K562 (cell line): ENCODE measurements around the gene ARHGAP23. TPM values are rescaled to one million over a fixed set of nuclear protein-coding genes. Genes with fewer than 3 reads are reported as not detected.

ENCODE experiments used
- ATAC-seq: fragments of 200-7000 bp; cut with Tn5 transposase; 3 replicates; pipeline ENCODE4 v1.9.1; 2020; ENCODE audit warnings: moderate library complexity
- BruUV-seq: library from RNA; stranded (reverse); fragments of 400-500 nt; replicated peaks from 2 replicates; lab custom pipeline; 2021; lab: Mats Ljungman, UMichigan
- CTCF ChIA-PET: fragments of 300-600 bp; formaldehyde crosslinking; extraction: SDS; loops from one replicate; lab custom pipeline; 2021; ENCODE audit warnings: low intra/inter-chr PET ratio; lab: Yijun Ruan, JAX
- POLR2A ChIA-PET: fragments of 300-600, 350-650 bp; sonication (Branson Sonifier 250); formaldehyde crosslinking; extraction: SDS; loops from one replicate; lab custom pipeline; 2021; ENCODE audit warnings: antibody characterized with exemption, inconsistent platforms; lab: Yijun Ruan, JAX
- DNase-seq, 4 experiments: peaks; one replicate each; pipeline versions ENCODE4 v3.0.0 to v3.0.0-alpha.2; 2011 to 2018; ENCODE audit warnings: low spot score in 3 of 4, mixed read lengths in 3 of 4; ENCODE audit errors: extremely low read depth in 1 of 4
- FAIRE-seq: peaks from 2 replicates; lab custom pipeline; 2011; peaks lifted over from hg19 to GRCh38; lab: Jason Lieb, UNC
- H2AFZ ChIP-seq: 2 replicates; pipeline ENCODE4 v1.6.0; 2011; ENCODE audit warnings: low read depth, low read length, control low read depth, inconsistent platforms
- H3K27ac ChIP-seq: fragments of 200-600 bp; 3 replicates; pipeline ENCODE4 v1.8.0; 2011; ENCODE audit warnings: low read depth, mild to moderate bottlenecking, control low read depth, inconsistent platforms, low read length, moderate library complexity, mixed read lengths; ENCODE audit errors: extremely low read depth
- H3K27me3 ChIP-seq, 2 experiments: fragments of 300-600 bp in 1 of 2; 2 replicates in 1 of 2; 3 replicates in 1 of 2; pipeline versions ENCODE4 v1.6.0 to v1.8.0; 2011; ENCODE audit warnings: inconsistent platforms in 2 of 2, low read length in 2 of 2, mild to moderate bottlenecking in 1 of 2, mixed read lengths in 1 of 2, moderate library complexity in 1 of 2; ENCODE audit not compliant: control insufficient read depth in 2 of 2, insufficient read depth in 2 of 2
- H3K36me3 ChIP-seq: fragments of 300-600 bp; 3 replicates; pipeline ENCODE4 v1.8.0; 2011; ENCODE audit warnings: mild to moderate bottlenecking, low read length, inconsistent platforms; ENCODE audit not compliant: control insufficient read depth, insufficient read depth
- H3K4me1 ChIP-seq, 2 experiments: fragments of 200-600 bp in 1 of 2; replicated peaks in 1 of 2; 2 replicates in 1 of 2; 3 replicates in 1 of 2; pipeline versions ENCODE4 v1.5.1 to v1.8.0; 2011; ENCODE audit warnings: inconsistent platforms in 2 of 2, low read length in 2 of 2, mild to moderate bottlenecking in 1 of 2, mixed read lengths in 1 of 2, moderate library complexity in 1 of 2; ENCODE audit not compliant: control insufficient read depth in 2 of 2, insufficient read depth in 2 of 2
- H3K4me2 ChIP-seq: 2 replicates; pipeline ENCODE4 v1.6.1; 2011; ENCODE audit warnings: low read length, control low read depth, inconsistent platforms, mixed read lengths; ENCODE audit not compliant: insufficient read depth
- H3K4me3 ChIP-seq: fragments of 200-600 bp; sonication (generic), shearing (Covaris generic); 2 replicates; pipeline ENCODE4 v1.5.1; 2016; ENCODE audit warnings: control low read depth, inconsistent platforms
- H3K79me2 ChIP-seq: fragments of 200-600 bp; 3 replicates; pipeline ENCODE4 v1.8.0; 2011; ENCODE audit warnings: low read length, inconsistent platforms; ENCODE audit not compliant: control insufficient read depth, insufficient read depth
- H3K9ac ChIP-seq, 2 experiments: 2 replicates each; pipeline versions ENCODE4 v1.6.0 to v1.6.1; 2011; ENCODE audit warnings: low read depth in 2 of 2, low read length in 2 of 2, control low read depth in 1 of 2, inconsistent platforms in 1 of 2, mild to moderate bottlenecking in 1 of 2, mixed read lengths in 1 of 2; ENCODE audit not compliant: insufficient read depth in 1 of 2
- H3K9me1 ChIP-seq: one replicate; pipeline ENCODE4 v1.6.0; 2011; ENCODE audit warnings: inconsistent platforms, mild to moderate bottlenecking, low read length, moderate library complexity; ENCODE audit not compliant: control insufficient read depth, insufficient read depth
- H3K9me3 ChIP-seq: replicated peaks from 2 replicates; pipeline ENCODE4 v1.5.1; 2011; ENCODE audit warnings: low read depth, low read length, inconsistent platforms; ENCODE audit not compliant: control insufficient read depth, insufficient read depth
- H4K20me1 ChIP-seq: replicated peaks from 2 replicates; pipeline ENCODE4 v1.6.1; 2011; ENCODE audit warnings: low read length, inconsistent platforms, mixed read lengths; ENCODE audit not compliant: control insufficient read depth, insufficient read depth
- ATF7 ChIP-seq: fragments of 450-650 bp; IDR thresholded peaks from 2 replicates; pipeline ENCODE4 v1.7.1; 2014; ENCODE audit warnings: mild to moderate bottlenecking, moderate library complexity
- CC2D1A ChIP-seq: fragments of 450-650 bp; IDR thresholded peaks from 2 replicates; pipeline ENCODE4 v1.6.1; 2017; ENCODE audit warnings: mild to moderate bottlenecking
- CEBPB ChIP-seq: fragments of 450-650 bp; IDR thresholded peaks from 2 replicates; pipeline ENCODE4 v1.6.1; 2016; ENCODE audit warnings: missing genetic modification characterization, missing compliant biosample characterization
- IRF1 ChIP-seq: sonication (generic); formaldehyde crosslinking; IDR thresholded peaks from 2 replicates; pipeline ENCODE4 v1.8.0; 2022; ENCODE audit warnings: missing genetic modification reagents, mild to moderate bottlenecking, borderline replicate concordance
- SMAD1 ChIP-seq: fragments of 150-350 bp; IDR thresholded peaks from 2 replicates; pipeline ENCODE4 v1.6.1; 2014; ENCODE audit warnings: low read length, low read depth; ENCODE audit not compliant: partially characterized antibody
- SP2 ChIP-seq: IDR thresholded peaks from 2 replicates; pipeline ENCODE4 v1.6.1; 2011; ENCODE audit warnings: mild to moderate bottlenecking, low read depth, low read length, moderate library complexity; ENCODE audit not compliant: poor library complexity, severe bottlenecking; ENCODE audit errors: extremely low read depth
- SRSF3 ChIP-seq: fragments of 200-400 bp; formaldehyde crosslinking; IDR thresholded peaks from 2 replicates; pipeline ENCODE4 v1.6.1; 2016; ENCODE audit warnings: mild to moderate bottlenecking, low read length, moderate library complexity; ENCODE audit not compliant: insufficient read depth
- TFE3 ChIP-seq: fragments of 450-650 bp; formaldehyde crosslinking; IDR thresholded peaks from 2 replicates; pipeline ENCODE4 v1.4.0; 2020; ENCODE audit warnings: mild to moderate bottlenecking, mixed read lengths
- TGIF2 ChIP-seq: sonication (generic); formaldehyde crosslinking; IDR thresholded peaks from 2 replicates; pipeline ENCODE4 v1.8.1; 2022; ENCODE audit warnings: mild to moderate bottlenecking, missing genetic modification reagents, moderate library complexity
- ZNF143 ChIP-seq: sonication (generic); formaldehyde crosslinking; IDR thresholded peaks from 2 replicates; pipeline ENCODE4 v1.9.0; 2022; ENCODE audit warnings: mild to moderate bottlenecking, missing genetic modification reagents
- ZNF232 ChIP-seq: sonication (generic); formaldehyde crosslinking; IDR thresholded peaks from 2 replicates; pipeline ENCODE4 v1.8.0; 2022; ENCODE audit warnings: mild to moderate bottlenecking, missing genetic modification reagents
- ZNF274 ChIP-seq: IDR thresholded peaks from 2 replicates; pipeline ENCODE4 v1.6.1; 2011; ENCODE audit warnings: low read depth, mild to moderate bottlenecking, low read length, moderate library complexity, borderline replicate concordance
- ZNF518B ChIP-seq: fragments of 250-450 bp; sonication (Bioruptor Pico); IDR thresholded peaks from 2 replicates; pipeline ENCODE4 v1.5.0; 2021; ENCODE audit warnings: mild to moderate bottlenecking, moderate library complexity
- ZNF764 ChIP-seq: fragments of 250-450 bp; sonication (Bioruptor Pico); IDR thresholded peaks from 2 replicates; pipeline ENCODE4 v1.4.0; 2020; ENCODE audit warnings: low read depth, mild to moderate bottlenecking, moderate library complexity
- ZNF77 ChIP-seq: fragments of 250-450 bp; sonication (Bioruptor Pico); IDR thresholded peaks from 2 replicates; pipeline ENCODE4 v1.5.0; 2020
- WGBS: fragments of 100-300 bp; shearing (Covaris generic); methylation state at CpG from one replicate; pipeline ENCODE4 v1.1.6; 2016; ENCODE audit warnings: low coverage, mixed read lengths; ENCODE audit not compliant: insufficient coverage; ENCODE audit errors: missing lambda C conversion rate; 5-methylcytosine and 5-hydroxymethylcytosine counted together
- in situ Hi-C: fragments of 300-500 bp; cut with MboI; formaldehyde crosslinking; loops from 4 replicates; pipeline ENCODE4 v1.15.0; 2018; ENCODE audit warnings: inconsistent platforms, mixed read lengths
- intact Hi-C: fragments of 100-400 bp; cut with micrococcal nuclease; formaldehyde crosslinking; loops from 2 replicates; pipeline ENCODE4 v1.14.2; 2022
- polyA plus RNA-seq, 8 experiments: library from polyadenylated mRNA; depleted of rRNA in 4 of 8; stranded (reverse) in 5 of 8; unstranded in 3 of 8; fragments of >200 nt; fragmentation: Nextera tagmentation in 2 of 8; fragmentation: Illumina TruSeq in 1 of 8; extraction: Ambion mirVana in 2 of 8; extraction: Trizol in 1 of 8; gene quantifications; 2 replicates each; pipeline versions ENCODE4 v1.2.1 to v1.2.3, GENCODE V29; 2011 to 2014; ENCODE audit warnings: inconsistent platforms in 1 of 8, missing spikeins in 1 of 8
- total RNA-seq, 7 experiments: library from RNA; depleted of rRNA in 6 of 7; stranded (reverse); fragments of >200 nt in 6 of 7; fragmentation: Illumina TruSeq in 2 of 7; extraction: Trizol in 2 of 7; gene quantifications; 2 replicates each; pipeline versions ENCODE4 v1.2.1 to v1.2.3, GENCODE V29; 2011 to 2021; ENCODE audit warnings: low replicate concordance in 1 of 7

Gene ARHGAP23
- total and polyA plus RNA-seq, 9 of the 15 experiments (the other 6 are each of a cell fraction or from before 2014, with no cell fraction given) = 0.01 to 2.7 (median 0.70) TPM

GRCh38 chr17:38404174-38404943 is 23.9 kb upstream of the ARHGAP23 start:
- BruUV-seq = no TSS peak
- intact Hi-C loops = no loop called here
- H3K4me1 ChIP-seq = no peaks in the 10 kb centered on the region; a peak in 2 of 5 replicates
- no peak overlapping the region for H3K4me3 ChIP-seq
- 67% methylated on average over 13 of the region's 16 CpGs for WGBS
- peak overlapping the region in 1 of 2 experiments; percentile 37; a peak in 1 of 4 replicates for H3K9ac ChIP-seq
- in situ Hi-C loops = no loop called here
- ChIA-PET POLR2A (interaction anchor here (0.7 to 0.9 kb wide), 7 partner anchors 10 to 875 kb away, joined by 3 to 5 read pairs (median 3); no protein-coding TSS in a partner anchor), CTCF (no interaction called here)
- ATAC-seq (no peak), FAIRE-seq (no peak), DNase-seq (no peak)
- no peaks in the 10 kb centered on the region for H3K9me3 ChIP-seq
- no peak overlapping the region for H3K27ac ChIP-seq
- H4K20me1 ChIP-seq = 0 out of 2 replicates have a peak, but pooled peaks cover 3% of the 10 kb centered on the region
- no peak overlapping the region for H2AFZ ChIP-seq
- H3K4me2 ChIP-seq = no peak overlapping the region
- H3K36me3 ChIP-seq = peaks cover 20% of the 10 kb centered on the region; the same call in 2 of the 3 replicates
- H3K9me1 ChIP-seq = peaks cover 5% of the 10 kb centered on the region
- H3K27me3 ChIP-seq = peaks cover 3 to 5% of the 10 kb centered on the region in 2 experiments; a peak in 1 of 5 replicates
- H3K79me2 ChIP-seq = no peaks in the 10 kb centered on the region
- TF ChIP-seq ZNF274 (no peak), CEBPB (tag) (no peak), SRSF3 (no peak), ZNF143 (CRISPR knock-in tag) (no peak), IRF1 (CRISPR knock-in tag) (no peak), TGIF2 (CRISPR knock-in tag) (no peak), ZNF518B (CRISPR knock-in tag) (no peak), ZNF77 (CRISPR knock-in tag) (no peak), SP2 (no peak), SMAD1 (no peak), ZNF764 (CRISPR knock-in tag) (no peak), ZNF232 (no peak), CC2D1A (no peak), ATF7 (no peak), TFE3 (CRISPR knock-in tag) (no peak)
